Vagina (tissue), 2 donors: ENCODE results near the gene MC1R.

Experiments used
- POLR2AphosphoS5 ChIP-seq, 2 donors: sonication (generic); formaldehyde crosslinking; IDR thresholded peaks; one replicate each; pipeline ENCODE4 v1.9.0; 2017; ENCODE audit warnings: antibody characterized with exemption in 2 of 2, mild to moderate bottlenecking in 2 of 2, low read depth in 1 of 2; ENCODE audit not compliant: insufficient read depth in 1 of 2
- TF ChIP-seq, protein P1 (sequence below), 3 experiments: fragments of 450-650 bp in 2 of 3; fragments of 200-600 bp in 1 of 3; sonication (generic) in 1 of 3; IDR thresholded peaks; one replicate each; pipeline ENCODE4 v1.5.1; 2017 to 2019; ENCODE audit warnings: antibody characterized with exemption in 3 of 3, mild to moderate bottlenecking in 2 of 3, moderate library complexity in 2 of 3

DNA sequence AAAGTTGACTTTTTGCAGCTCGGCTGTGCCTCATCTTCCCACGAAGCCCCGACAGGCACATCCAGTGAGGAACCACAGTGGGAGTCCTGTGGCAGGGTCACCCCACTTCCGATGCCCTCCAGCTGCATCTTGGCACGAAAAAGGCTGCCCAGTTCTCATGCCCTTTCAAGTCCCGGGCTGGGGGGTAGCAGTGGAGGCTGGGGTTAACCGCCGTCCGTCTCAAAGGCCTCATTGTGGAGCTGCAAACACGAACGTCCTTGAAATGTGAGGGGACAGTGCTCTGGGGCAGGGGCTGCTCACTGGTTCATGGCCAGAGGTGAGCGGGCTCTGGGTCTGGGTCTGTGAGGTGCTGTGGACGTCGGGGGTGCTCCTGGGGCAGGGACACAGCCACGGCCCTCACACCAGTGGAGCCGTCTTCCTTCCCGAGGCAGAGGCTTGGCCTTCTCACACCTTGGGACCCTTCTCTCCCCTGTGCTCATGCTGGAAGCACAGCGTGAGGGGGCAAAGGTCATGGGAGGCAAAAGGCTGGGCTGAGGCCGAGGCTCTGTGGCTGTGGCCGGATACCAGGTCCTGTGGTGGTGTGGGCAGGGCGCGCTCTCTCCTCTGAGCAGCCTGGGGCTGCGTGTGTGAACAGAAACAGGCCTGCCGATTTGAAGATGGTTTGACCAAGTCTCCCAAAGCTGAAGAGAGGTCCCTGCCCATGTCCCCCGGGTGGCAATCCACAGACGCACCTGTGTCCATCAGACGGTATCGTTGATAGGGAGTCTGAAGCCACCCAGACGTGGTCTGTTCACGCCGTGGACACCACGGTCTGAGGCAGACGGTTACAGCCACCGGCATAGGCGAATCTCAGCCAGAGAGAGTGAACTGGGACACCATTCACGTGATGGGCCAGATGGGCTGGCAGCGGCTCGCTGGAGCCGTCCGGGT lies 3.1 kb upstream of the MC1R start:
- TF ChIP-seq POLR2AphosphoS5 (IDR thresholded peaks at IDR 0.05; ENCODE audit: insufficient read depth in 1 of 2, low read depth in 1 of 2) = no peak
- TF ChIP-seq, protein P1, sequence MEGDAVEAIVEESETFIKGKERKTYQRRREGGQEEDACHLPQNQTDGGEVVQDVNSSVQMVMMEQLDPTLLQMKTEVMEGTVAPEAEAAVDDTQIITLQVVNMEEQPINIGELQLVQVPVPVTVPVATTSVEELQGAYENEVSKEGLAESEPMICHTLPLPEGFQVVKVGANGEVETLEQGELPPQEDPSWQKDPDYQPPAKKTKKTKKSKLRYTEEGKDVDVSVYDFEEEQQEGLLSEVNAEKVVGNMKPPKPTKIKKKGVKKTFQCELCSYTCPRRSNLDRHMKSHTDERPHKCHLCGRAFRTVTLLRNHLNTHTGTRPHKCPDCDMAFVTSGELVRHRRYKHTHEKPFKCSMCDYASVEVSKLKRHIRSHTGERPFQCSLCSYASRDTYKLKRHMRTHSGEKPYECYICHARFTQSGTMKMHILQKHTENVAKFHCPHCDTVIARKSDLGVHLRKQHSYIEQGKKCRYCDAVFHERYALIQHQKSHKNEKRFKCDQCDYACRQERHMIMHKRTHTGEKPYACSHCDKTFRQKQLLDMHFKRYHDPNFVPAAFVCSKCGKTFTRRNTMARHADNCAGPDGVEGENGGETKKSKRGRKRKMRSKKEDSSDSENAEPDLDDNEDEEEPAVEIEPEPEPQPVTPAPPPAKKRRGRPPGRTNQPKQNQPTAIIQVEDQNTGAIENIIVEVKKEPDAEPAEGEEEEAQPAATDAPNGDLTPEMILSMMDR (IDR thresholded peaks at IDR 0.05) = no peak
